Nephron progenitor cell (in vitro differentiated cells): ENCODE measurements around the gene KDM7A.
"Not testable (repeated sequence)": the region's sequence is repeated elsewhere in the genome, so short reads cannot be mapped to it uniquely, and the experiment has no call there.

Experiments
- DNase-seq: peaks from one replicate; pipeline ENCODE4 v3.0.0; 2021
- H3K27ac Mint-ChIP-seq: 2 replicates; pipeline ENCODE4 v1.8.0; 2021; ENCODE audit warnings: mild to moderate bottlenecking, moderate library complexity, mixed read lengths
- H3K27me3 Mint-ChIP-seq: 2 replicates; pipeline ENCODE4 v1.8.0; 2021; ENCODE audit warnings: mild to moderate bottlenecking, low read depth, mixed read lengths; ENCODE audit not compliant: poor library complexity
- H3K36me3 Mint-ChIP-seq: 2 replicates; pipeline ENCODE4 v1.8.0; 2021; ENCODE audit warnings: low read depth, mixed read lengths
- H3K4me1 Mint-ChIP-seq: 2 replicates; pipeline ENCODE4 v1.8.0; 2021; ENCODE audit warnings: mixed read lengths
- H3K4me3 Mint-ChIP-seq: 2 replicates; pipeline ENCODE4 v1.8.0; 2021; ENCODE audit warnings: mild to moderate bottlenecking, moderate library complexity, mixed read lengths
- H3K9me3 Mint-ChIP-seq: 2 replicates; pipeline ENCODE4 v1.8.0; 2021; ENCODE audit warnings: mild to moderate bottlenecking, moderate library complexity, mixed read lengths
- TF ChIP-seq, protein P1 (sequence below): fragments of 200-600 bp; sonication (generic); IDR thresholded peaks from 2 replicates; pipeline ENCODE4 v1.5.0; 2021; ENCODE audit warnings: antibody characterized with exemption

KDM7A gene

GRCh38 chr7:140170375-140170774 lies 6.4 kb downstream of the KDM7A start:
- Mint-ChIP-seq H3K27me3 (no peaks in the 10 kb centered on the region), H3K4me1 (peaks cover 41% of the 10 kb centered on the region), H3K36me3 (peaks cover 15% of the 10 kb centered on the region), H3K9me3 (no peaks in the 10 kb centered on the region), H3K4me3 (no peak overlapping the region), H3K27ac (no peak overlapping the region)
- TF ChIP-seq, protein P1, sequence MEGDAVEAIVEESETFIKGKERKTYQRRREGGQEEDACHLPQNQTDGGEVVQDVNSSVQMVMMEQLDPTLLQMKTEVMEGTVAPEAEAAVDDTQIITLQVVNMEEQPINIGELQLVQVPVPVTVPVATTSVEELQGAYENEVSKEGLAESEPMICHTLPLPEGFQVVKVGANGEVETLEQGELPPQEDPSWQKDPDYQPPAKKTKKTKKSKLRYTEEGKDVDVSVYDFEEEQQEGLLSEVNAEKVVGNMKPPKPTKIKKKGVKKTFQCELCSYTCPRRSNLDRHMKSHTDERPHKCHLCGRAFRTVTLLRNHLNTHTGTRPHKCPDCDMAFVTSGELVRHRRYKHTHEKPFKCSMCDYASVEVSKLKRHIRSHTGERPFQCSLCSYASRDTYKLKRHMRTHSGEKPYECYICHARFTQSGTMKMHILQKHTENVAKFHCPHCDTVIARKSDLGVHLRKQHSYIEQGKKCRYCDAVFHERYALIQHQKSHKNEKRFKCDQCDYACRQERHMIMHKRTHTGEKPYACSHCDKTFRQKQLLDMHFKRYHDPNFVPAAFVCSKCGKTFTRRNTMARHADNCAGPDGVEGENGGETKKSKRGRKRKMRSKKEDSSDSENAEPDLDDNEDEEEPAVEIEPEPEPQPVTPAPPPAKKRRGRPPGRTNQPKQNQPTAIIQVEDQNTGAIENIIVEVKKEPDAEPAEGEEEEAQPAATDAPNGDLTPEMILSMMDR = no peak
- DNase-seq = no peak

GRCh38 chr7:140168816-140169215 lies 8.0 kb downstream of the KDM7A start:
- DNase-seq = no peak
- peaks cover 11% of the 10 kb centered on the region for H3K36me3 Mint-ChIP-seq
- no peaks in the 10 kb centered on the region for H3K27me3 Mint-ChIP-seq
- H3K9me3 Mint-ChIP-seq = no peaks in the 10 kb centered on the region
- H3K4me3 Mint-ChIP-seq = no peak overlapping the region
- H3K27ac Mint-ChIP-seq = no peak overlapping the region
- TF ChIP-seq, protein P1 = no peak
- peaks cover 42% of the 10 kb centered on the region for H3K4me1 Mint-ChIP-seq

DNA sequence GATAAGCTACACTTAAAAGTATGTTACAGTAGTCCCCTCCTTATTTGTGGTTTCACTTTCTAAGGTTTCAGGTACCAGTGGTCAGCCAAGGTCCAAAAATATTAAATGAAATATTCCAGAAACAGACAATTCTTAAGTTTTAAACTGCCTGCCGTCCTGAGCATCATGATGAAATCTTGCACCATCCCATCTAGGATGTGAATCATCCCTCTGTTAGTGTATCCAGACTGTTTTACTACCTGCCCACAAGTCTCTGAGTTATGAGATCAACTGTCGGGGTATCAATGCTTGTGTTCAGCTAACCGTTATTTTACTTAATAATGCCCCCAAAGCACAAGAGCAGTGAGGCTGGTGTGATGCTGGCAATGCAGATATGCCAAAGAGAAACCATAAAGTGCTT lies 11.4 kb downstream of the KDM7A start:
- Mint-ChIP-seq H3K27ac (no peak overlapping the region), H3K9me3 (peaks cover 9% of the 10 kb centered on the region)
- no peak for DNase-seq

DNA sequence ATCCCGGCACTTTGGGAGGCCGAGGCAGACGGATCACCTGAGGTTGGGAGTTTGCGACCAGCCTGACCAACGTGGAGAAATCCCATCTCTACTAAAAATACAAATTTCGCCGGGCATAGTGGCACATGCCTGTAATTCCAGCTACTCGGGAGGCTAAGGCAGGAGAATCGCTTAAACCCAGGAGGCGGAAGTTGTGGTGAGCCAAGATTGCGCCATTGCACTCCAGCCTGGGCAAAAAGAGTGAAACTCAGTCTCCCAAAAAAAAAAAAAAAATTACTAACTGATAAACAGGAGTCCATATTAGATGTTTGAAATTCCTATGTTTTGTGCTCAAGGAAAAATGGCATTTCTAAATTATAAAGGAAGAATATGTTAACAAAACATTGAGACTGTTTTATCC lies 14.7 kb downstream of the KDM7A start:
- DNase-seq, H3K27ac Mint-ChIP-seq, H3K27me3 Mint-ChIP-seq, H3K9me3 Mint-ChIP-seq, H3K4me3 Mint-ChIP-seq: not testable (repeated sequence)
- peaks cover 18% of the 10 kb centered on the region for H3K36me3 Mint-ChIP-seq
- peaks cover 35% of the 10 kb centered on the region for H3K4me1 Mint-ChIP-seq

More for the DNA sequence above, 11.4 kb downstream of the KDM7A start:
- TF ChIP-seq, protein P1 = no peak
- Mint-ChIP-seq H3K27me3 (no peaks in the 10 kb centered on the region), H3K36me3 (peaks cover 9% of the 10 kb centered on the region), H3K4me1 (peaks cover 31% of the 10 kb centered on the region), H3K4me3 (no peak overlapping the region)

GRCh38 chr7:140161047-140161446 lies 15.7 kb downstream of the KDM7A start:
- H3K4me1 Mint-ChIP-seq = peaks cover 38% of the 10 kb centered on the region
- H3K27me3 Mint-ChIP-seq = no peaks in the 10 kb centered on the region
- TF ChIP-seq, protein P1 = no peak
- H3K36me3 Mint-ChIP-seq = peaks cover 18% of the 10 kb centered on the region
- peaks cover 9% of the 10 kb centered on the region for H3K9me3 Mint-ChIP-seq
- no peak overlapping the region for H3K4me3 Mint-ChIP-seq
- peak overlapping the region; percentile 50 for H3K27ac Mint-ChIP-seq
- no peak for DNase-seq

DNA sequence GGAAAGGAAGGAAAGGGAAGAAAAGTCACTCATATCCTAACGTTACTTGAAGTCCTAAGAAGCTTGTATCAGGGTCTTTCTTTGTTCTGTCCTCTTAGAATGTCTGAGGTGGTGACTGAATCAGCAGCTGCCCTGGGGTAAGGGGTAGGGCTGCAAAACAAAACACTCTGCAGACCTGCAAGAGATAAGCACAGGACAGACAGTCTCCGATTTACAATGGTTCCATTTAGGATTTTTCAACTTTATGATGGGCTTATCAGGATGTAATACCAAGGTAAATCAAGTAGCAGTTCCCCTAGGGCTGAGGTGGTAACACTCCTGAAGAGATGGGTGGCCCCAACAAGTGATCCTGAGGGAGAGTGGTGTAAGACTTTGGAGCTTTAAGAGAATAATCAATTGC lies 16.5 kb downstream of the KDM7A start:
- Mint-ChIP-seq H3K27ac (peak overlapping the region; percentile 50), H3K9me3 (peaks cover 9% of the 10 kb centered on the region), H3K27me3 (no peaks in the 10 kb centered on the region), H3K4me3 (no peak overlapping the region), H3K4me1 (peaks cover 38% of the 10 kb centered on the region), H3K36me3 (peaks cover 18% of the 10 kb centered on the region)
- TF ChIP-seq, protein P1 = no peak
- DNase-seq = no peak
